H1 (cell line): ENCODE results near the gene ABCA2. TPM values are rescaled to one million over a fixed set of nuclear protein-coding genes. Genes with fewer than 3 reads are reported as not detected.

Experiments used
- CTCF ChIA-PET: fragments of 300-600 bp; sonication (Branson Sonifier 250); formaldehyde crosslinking; loops from one replicate; lab custom pipeline; 2021; ENCODE audit not compliant: partially characterized antibody; lab: Charles Lee
- POLR2A ChIA-PET: fragments of 300-600 bp; sonication (Branson Sonifier 250); formaldehyde crosslinking; loops from one replicate; lab custom pipeline; 2021; ENCODE audit warnings: inconsistent platforms; ENCODE audit not compliant: partially characterized antibody; lab: Charles Lee
- DNase-seq, 2 experiments: peaks; one replicate each; pipeline versions ENCODE4 v3.0.0 to v3.0.0-alpha.2; 2010 to 2022; ENCODE audit warnings: low spot score in 2 of 2, low read depth in 1 of 2, mixed read lengths in 1 of 2
- FAIRE-seq: peaks from 2 replicates; lab custom pipeline; 2011; peaks lifted over from hg19 to GRCh38; lab: Jason Lieb, UNC
- H2AFZ ChIP-seq: 2 replicates; pipeline ENCODE4 v1.8.1; 2012; ENCODE audit warnings: low read length, inconsistent platforms
- H2AK5ac ChIP-seq: 2 replicates; pipeline ENCODE4 v1.6.1; 2013; ENCODE audit warnings: low read depth, low read length
- H2BK120ac ChIP-seq: replicated peaks from 2 replicates; pipeline ENCODE3; 2013; ENCODE audit warnings: low read depth, low read length, inconsistent platforms
- H2BK12ac ChIP-seq: 2 replicates; pipeline ENCODE4 v1.6.1; 2013; ENCODE audit warnings: low read depth, low read length
- H2BK15ac ChIP-seq: 2 replicates; pipeline ENCODE4 v1.6.1; 2013; ENCODE audit warnings: low read length
- H2BK20ac ChIP-seq: 2 replicates; pipeline ENCODE4 v1.6.1; 2013; ENCODE audit warnings: low read length
- H2BK5ac ChIP-seq: 2 replicates; pipeline ENCODE4 v1.6.1; 2013; ENCODE audit warnings: low read depth, low read length
- H3K14ac ChIP-seq: 2 replicates; pipeline ENCODE4 v1.6.1; 2013; ENCODE audit warnings: inconsistent platforms; ENCODE audit not compliant: insufficient read length
- H3K18ac ChIP-seq: 2 replicates; pipeline ENCODE4 v1.6.1; 2013; ENCODE audit warnings: low read length; ENCODE audit errors: extremely low read depth
- H3K23ac ChIP-seq: 2 replicates; pipeline ENCODE4 v1.6.1; 2013; ENCODE audit warnings: inconsistent platforms; ENCODE audit not compliant: insufficient read length
- H3K23me2 ChIP-seq: 2 replicates; pipeline ENCODE4 v1.6.1; 2013; ENCODE audit warnings: low read depth, low read length
- H3K27ac ChIP-seq: 2 replicates; pipeline ENCODE4 v1.6.1; 2011; ENCODE audit warnings: low read depth, low read length, inconsistent platforms
- H3K27me3 ChIP-seq, 4 experiments: replicated peaks in 1 of 4; 1 replicate in 1 of 4; 2 replicates in 3 of 4; pipeline versions ENCODE4 v1.6.1 to v1.8.1; 2011 to 2013; ENCODE audit warnings: low read length in 3 of 4, mild to moderate bottlenecking in 3 of 4, inconsistent platforms in 2 of 4, mixed read lengths in 2 of 4, moderate library complexity in 1 of 4; ENCODE audit not compliant: control insufficient read depth in 3 of 4, insufficient read depth in 3 of 4; ENCODE audit errors: extremely low read depth in 1 of 4
- H3K36me3 ChIP-seq, 4 experiments: 2 replicates each; pipeline versions ENCODE4 v1.6.1 to v1.8.1; 2011 to 2013; ENCODE audit warnings: mild to moderate bottlenecking in 4 of 4, low read length in 3 of 4, moderate library complexity in 2 of 4, control low read depth in 1 of 4, inconsistent platforms in 1 of 4; ENCODE audit not compliant: insufficient read depth in 4 of 4, control insufficient read depth in 2 of 4
- H3K4ac ChIP-seq: replicated peaks from 2 replicates; pipeline ENCODE3; 2013; ENCODE audit warnings: low read length, low read depth, mixed read lengths, inconsistent platforms; ENCODE audit not compliant: insufficient read length
- H3K4me1 ChIP-seq, 4 experiments: replicated peaks in 1 of 4; 1 replicate in 1 of 4; 2 replicates in 3 of 4; pipeline versions ENCODE4 v1.6.1 to v1.8.1; 2011 to 2013; ENCODE audit warnings: low read length in 3 of 4, inconsistent platforms in 2 of 4, mixed read lengths in 1 of 4; ENCODE audit not compliant: insufficient read depth in 4 of 4, control insufficient read depth in 3 of 4
- H3K4me2 ChIP-seq, 2 experiments: 2 replicates each; pipeline versions ENCODE4 v1.6.1 to v1.8.1; 2011 to 2013; ENCODE audit warnings: low read depth in 2 of 2, low read length in 2 of 2, control low read depth in 1 of 2, inconsistent platforms in 1 of 2, mild to moderate bottlenecking in 1 of 2; ENCODE audit not compliant: insufficient read depth in 1 of 2
- H3K4me3 ChIP-seq, 4 experiments: fragments of 200-600, 300-600 bp in 1 of 4; sonication (generic), shearing (Covaris generic), sonication (Bioruptor Twin) in 1 of 4; 2 replicates each; pipeline versions ENCODE4 v1.5.1 to v1.8.1; 2011 to 2016; ENCODE audit warnings: low read length in 4 of 4, low read depth in 3 of 4, control low read depth in 2 of 4, inconsistent platforms in 2 of 4, mild to moderate bottlenecking in 2 of 4, mixed read lengths in 1 of 4, moderate library complexity in 1 of 4; ENCODE audit not compliant: insufficient read depth in 2 of 4; ENCODE audit errors: extremely low read depth in 1 of 4
- H3K56ac ChIP-seq: replicated peaks from 2 replicates; pipeline ENCODE3; 2013; ENCODE audit warnings: low read depth, mild to moderate bottlenecking, mixed read lengths, low read length, inconsistent platforms; ENCODE audit not compliant: insufficient read length
- H3K79me1 ChIP-seq: 2 replicates; pipeline ENCODE4 v1.6.1; 2013; ENCODE audit warnings: low read depth, low read length, control low read depth
- H3K79me2 ChIP-seq, 2 experiments: 2 replicates each; pipeline versions ENCODE4 v1.6.1 to v1.8.1; 2012 to 2013; ENCODE audit warnings: low read length in 2 of 2, mild to moderate bottlenecking in 2 of 2, inconsistent platforms in 1 of 2; ENCODE audit not compliant: insufficient read depth in 2 of 2, control insufficient read depth in 1 of 2
- H3K9ac ChIP-seq, 4 experiments: replicated peaks in 1 of 4; 1 replicate in 1 of 4; 2 replicates in 3 of 4; pipeline versions ENCODE4 v1.6.1 to v1.8.1; 2011 to 2013; ENCODE audit warnings: low read depth in 3 of 4, low read length in 3 of 4, control low read depth in 2 of 4, mild to moderate bottlenecking in 2 of 4, moderate library complexity in 2 of 4, inconsistent platforms in 1 of 4; ENCODE audit errors: extremely low read depth in 1 of 4
- H3K9me3 ChIP-seq, 2 experiments: 2 replicates each; pipeline versions ENCODE4 v1.6.1 to v1.8.1; 2012 to 2013; ENCODE audit warnings: mild to moderate bottlenecking in 2 of 2, moderate library complexity in 2 of 2, control low read depth in 1 of 2, inconsistent platforms in 1 of 2, low read depth in 1 of 2, low read length in 1 of 2, mixed read lengths in 1 of 2; ENCODE audit not compliant: insufficient read depth in 2 of 2
- H4K20me1 ChIP-seq, 2 experiments: replicated peaks in 1 of 2; 2 replicates each; pipeline versions ENCODE3 to v1.8.1; 2011 to 2013; ENCODE audit warnings: inconsistent platforms in 2 of 2, low read length in 2 of 2, mild to moderate bottlenecking in 1 of 2; ENCODE audit not compliant: insufficient read depth in 2 of 2, control insufficient read depth in 1 of 2
- H4K5ac ChIP-seq: 2 replicates; pipeline ENCODE4 v1.6.1; 2013; ENCODE audit warnings: low read length, low read depth, mixed read lengths, inconsistent platforms; ENCODE audit not compliant: insufficient read length
- H4K8ac ChIP-seq: 2 replicates; pipeline ENCODE4 v1.8.0; 2013; ENCODE audit warnings: mild to moderate bottlenecking, moderate library complexity, low read length, inconsistent platforms; ENCODE audit not compliant: insufficient read depth; ENCODE audit errors: extremely low read depth
- H4K91ac ChIP-seq: replicated peaks from 2 replicates; pipeline ENCODE3; 2013; ENCODE audit warnings: low read length, mixed read lengths, inconsistent platforms; ENCODE audit not compliant: insufficient read length
- CBX8 ChIP-seq: fragments of 300-800, 300-1000 bp; sonication (generic); IDR thresholded peaks from 2 replicates; pipeline ENCODE4 v1.7.1; 2016; ENCODE audit warnings: low read depth, low read length, borderline replicate concordance
- CHD1 ChIP-seq: IDR thresholded peaks from 2 replicates; pipeline ENCODE4 v1.6.1; 2012; ENCODE audit warnings: low read depth, low read length, improper control_type of control experiment
- GABPA ChIP-seq: IDR thresholded peaks from 2 replicates; pipeline ENCODE4 v1.6.1; 2011; ENCODE audit warnings: mild to moderate bottlenecking, low read length, moderate library complexity, borderline replicate concordance; ENCODE audit not compliant: insufficient read depth
- KDM4A ChIP-seq: IDR thresholded peaks from one replicate; pipeline ENCODE4 v1.7.1; 2012; ENCODE audit warnings: low read depth, mild to moderate bottlenecking, moderate library complexity, low read length, inconsistent platforms; ENCODE audit not compliant: severe bottlenecking
- NRF1 ChIP-seq: IDR thresholded peaks from 2 replicates; pipeline ENCODE4 v1.6.1; 2011; ENCODE audit warnings: mild to moderate bottlenecking, low read depth, low read length, improper control_type of control experiment
- POU5F1 ChIP-seq: IDR thresholded peaks from 2 replicates; pipeline ENCODE4 v1.6.1; 2011; ENCODE audit warnings: low read depth, mild to moderate bottlenecking, low read length, moderate library complexity
- SIN3A ChIP-seq, 2 experiments: IDR thresholded peaks in 1 of 2; conservative IDR thresholded peaks in 1 of 2; 2 replicates each; pipeline ENCODE4 v1.6.1; 2011 to 2012; ENCODE audit warnings: low read length in 2 of 2, improper control_type of control experiment in 1 of 2, low read depth in 1 of 2, mild to moderate bottlenecking in 1 of 2
- SP1 ChIP-seq: IDR thresholded peaks from 2 replicates; pipeline ENCODE4 v1.6.1; 2011; ENCODE audit warnings: low read depth, low read length
- TAF7 ChIP-seq: optimal IDR thresholded peaks from 2 replicates; pipeline ENCODE3; 2011; ENCODE audit warnings: low read depth, mild to moderate bottlenecking, inconsistent platforms, low read length, moderate library complexity, borderline replicate concordance
- TEAD4 ChIP-seq: IDR thresholded peaks from 2 replicates; pipeline ENCODE4 v1.6.1; 2012; ENCODE audit warnings: low read depth, low read length, inconsistent platforms, mixed read lengths
- WGBS, 2 experiments: shearing (Covaris generic) in 1 of 2; methylation state at CpG; one replicate each; pipeline versions ENCODE4 v1.1.6 to v1.1.7; 2013 to 2015; ENCODE audit warnings: low lambda C conversion rate in 2 of 2, mixed read lengths in 2 of 2, inconsistent platforms in 1 of 2, low coverage in 1 of 2, missing lambda C conversion rate in 1 of 2; ENCODE audit not compliant: insufficient replicate concordance in 2 of 2, insufficient coverage in 1 of 2, insufficient read length in 1 of 2; ENCODE audit errors: extremely low coverage in 1 of 2, missing lambda C conversion rate in 1 of 2; 5-methylcytosine and 5-hydroxymethylcytosine counted together
- polyA plus RNA-seq, 7 experiments: library from polyadenylated mRNA; depleted of rRNA in 3 of 7; stranded (reverse) in 5 of 7; unstranded in 2 of 7; fragments of >200 nt in 5 of 7; fragments of 200-250 nt in 2 of 7; gene quantifications; 1 replicate in 5 of 7; 2 replicates in 1 of 7; 4 replicates in 1 of 7; pipeline versions ENCODE4 v1.2.1 to v1.2.3, GENCODE V29; 2011 to 2013; ENCODE audit warnings: missing spikeins in 2 of 7, mixed read lengths in 2 of 7
- total RNA-seq: library from RNA; stranded (reverse); fragmentation: NEBNext Ultra II Directional; extraction: Animal tissue kit (Norgen Biotek cat#: 25700); gene quantifications from 2 replicates; pipeline ENCODE4 v1.2.1, GENCODE V29; 2021

The ABCA2 gene
- total and polyA plus RNA-seq, 2 of the 8 experiments (the other 6 are each of a cell fraction or from before 2014, with no cell fraction given): 12.5 to 14.3 TPM

DNA sequence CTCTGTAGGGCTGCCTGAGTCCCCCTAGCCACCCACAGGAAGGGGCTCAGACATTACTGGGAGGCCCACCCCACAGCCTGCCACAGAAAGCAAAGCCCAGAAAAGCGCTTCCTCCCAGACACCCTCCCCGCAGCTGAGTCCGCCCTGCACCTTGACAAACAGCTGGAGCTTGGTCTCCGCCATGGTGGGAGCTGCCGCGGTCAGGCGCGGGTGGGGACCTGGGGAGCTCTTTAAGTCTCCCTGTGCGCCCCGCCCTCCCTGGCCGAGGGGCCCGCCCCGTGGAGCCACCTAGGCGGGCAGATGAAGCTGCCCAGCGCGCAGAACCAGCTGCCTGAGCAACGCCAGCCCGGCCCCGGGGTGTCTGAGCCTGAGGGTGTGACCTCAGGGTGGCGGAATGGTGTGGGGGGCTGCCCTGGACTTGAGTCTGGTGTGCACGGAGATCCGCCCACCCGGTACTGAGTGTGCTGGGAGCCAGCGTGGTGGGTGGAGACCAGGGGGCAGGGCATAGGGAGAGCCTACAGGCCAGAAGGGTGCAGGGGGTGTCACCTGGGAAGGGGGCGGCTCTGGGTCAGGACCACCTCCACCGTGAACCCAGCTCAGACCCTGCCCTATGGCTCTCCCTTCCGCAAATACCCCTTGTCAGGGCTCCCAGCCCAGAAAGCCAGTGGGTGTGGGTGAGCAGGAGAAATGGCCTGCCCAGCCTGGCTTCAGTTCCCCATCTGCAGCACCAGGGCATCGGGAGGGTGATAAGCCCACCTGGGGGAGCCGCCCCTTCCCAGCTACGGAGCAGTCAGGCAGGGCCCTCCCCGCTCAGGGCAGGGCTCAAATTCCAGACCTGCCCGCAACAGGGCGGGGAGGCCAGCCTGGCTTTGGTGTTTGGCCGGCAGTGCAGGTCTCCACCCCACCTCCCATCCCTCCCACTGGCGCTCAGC is 31.4 kb downstream of the ABCA2 start, which contains the start of gene CLIC3:
Gene CLIC3, minus strand, starts transcription at position 208 of the 932 bp plus-strand sequence. Its CDS starts 25 bp downstream, at position 183.
- Histone ChIP-seq H3K27me3 (no peaks in the 10 kb centered on the region; a peak in 1 of 7 replicates), H3K4me3 (peak within 1 kb of the TSS in 2 of 4 experiments; percentile 1 to 50; a peak in 3 of 8 replicates), H2AFZ (no peak within 1 kb of the TSS), H3K18ac (no peak within 1 kb of the TSS; the same call in 1 of the 2 replicates), H4K20me1 (peaks cover 0 to 2% of the 10 kb centered on the region in 2 experiments), H3K23me2 (peaks cover 17% of the 10 kb centered on the region), H3K4me1 (peaks cover 0 to 20% (median 11%) of the 10 kb centered on the region in 4 experiments; a peak in 6 of 7 replicates), H2BK20ac (no peak within 1 kb of the TSS), H3K36me3 (peaks cover 0 to 2% (median 0%) of the 10 kb centered on the region in 4 experiments; a peak in 1 of 8 replicates), H2BK5ac (peak within 1 kb of the TSS; percentile 35; the same call in 1 of the 2 replicates), H3K14ac (no peak within 1 kb of the TSS), H4K5ac (no peak within 1 kb of the TSS), H3K4ac (no peak within 1 kb of the TSS), H4K8ac (no peak within 1 kb of the TSS), H3K9ac (no peak within 1 kb of the TSS), H3K4me2 (peak within 1 kb of the TSS; percentile 47 to 77), H2BK15ac (peak within 1 kb of the TSS; percentile 95; the same call in 1 of the 2 replicates), H4K91ac (peak within 1 kb of the TSS; percentile 41), H3K9me3 (no peaks in the 10 kb centered on the region), H3K27ac (no peak within 1 kb of the TSS), H2BK120ac (no peak within 1 kb of the TSS), H3K56ac (no peak within 1 kb of the TSS), H2BK12ac (peak within 1 kb of the TSS; percentile 60; the same call in 1 of the 2 replicates), H3K79me2 (no peaks in the 10 kb centered on the region), H3K79me1 (no peaks in the 10 kb centered on the region), H3K23ac (no peak within 1 kb of the TSS), H2AK5ac (no peak within 1 kb of the TSS)
- ChIA-PET CTCF (interaction anchor here (1.0 to 5.6 kb wide), 16 partner anchors 9 to 178 kb away, joined by 3 to 29 read pairs (median 4); partner anchors contain the start of genes ABCA2, FUT7, LCNL1 and PTGDS), POLR2A (interaction anchor here (0.8 to 1.4 kb wide), 6 partner anchors 11 to 152 kb away, joined by 3 to 5 read pairs (median 3); no protein-coding TSS in a partner anchor)
- WGBS, 2 experiments: 27% methylated on average over 33 of the region's 35 CpGs; no CpG with 5 or more reads in 1 of the 2 experiments
- peak in 1 of 2 experiments; percentile 74 for DNase-seq
- FAIRE-seq: no peak
- peak; percentile 4; the same call in 1 of the 2 replicates for TF ChIP-seq TEAD4
- no peak for TF ChIP-seq TAF7
- peak; percentile 53 for TF ChIP-seq KDM4A
- 0 out of 2 replicates have a peak, but pooled peaks have one; percentile 41 for TF ChIP-seq GABPA
- TF ChIP-seq CBX8: no peak
- TF ChIP-seq POU5F1: no peak
- TF ChIP-seq SP1: no peak
- TF ChIP-seq NRF1: no peak
- TF ChIP-seq CHD1: no peak
- TF ChIP-seq SIN3A (conservative IDR thresholded peaks at IDR 0.05 in 1 of 2, IDR thresholded peaks at IDR 0.05 in 1 of 2; ENCODE audit: low read depth in 1 of 2, low read length in 2 of 2): 0 out of 4 replicates have a peak, but pooled peaks of 1 of the 2 experiments have one; percentile 12
